H9 (cell line): ENCODE measurements around the gene MYH16. TPM values are rescaled to one million over a fixed set of nuclear protein-coding genes. Genes with fewer than 3 reads are reported as not detected.

Experiments
- DNase-seq: peaks from one replicate; pipeline ENCODE4 v3.0.0-alpha.2; 2017
- H2AFZ ChIP-seq: one replicate; pipeline ENCODE4 v1.6.1; 2013; ENCODE audit warnings: mild to moderate bottlenecking, low read length, control low read depth, moderate library complexity
- H2AK5ac ChIP-seq: 2 replicates; pipeline ENCODE4 v1.6.1; 2013; ENCODE audit warnings: low read length, control low read depth, mixed read lengths; ENCODE audit not compliant: insufficient read length
- H2BK120ac ChIP-seq: one replicate; pipeline ENCODE4 v1.6.1; 2013; ENCODE audit warnings: low read depth, mild to moderate bottlenecking, low read length, control low read depth, inconsistent platforms; ENCODE audit not compliant: poor library complexity, severe bottlenecking
- H2BK12ac ChIP-seq: 2 replicates; pipeline ENCODE4 v1.6.1; 2013; ENCODE audit warnings: low read length, control low read depth, mixed read lengths, low read depth; ENCODE audit not compliant: insufficient read length
- H2BK15ac ChIP-seq: 2 replicates; pipeline ENCODE4 v1.6.1; 2013; ENCODE audit warnings: low read depth, low read length, control low read depth
- H2BK20ac ChIP-seq: one replicate; pipeline ENCODE4 v1.6.1; 2013; ENCODE audit warnings: low read depth, mild to moderate bottlenecking, low read length, control low read depth, inconsistent platforms; ENCODE audit not compliant: poor library complexity, severe bottlenecking
- H2BK5ac ChIP-seq: 2 replicates; pipeline ENCODE4 v1.6.1; 2013; ENCODE audit warnings: low read length, control low read depth, mixed read lengths; ENCODE audit not compliant: insufficient read length
- H3K14ac ChIP-seq: 2 replicates; pipeline ENCODE4 v1.6.1; 2013; ENCODE audit warnings: low read length, control low read depth; ENCODE audit not compliant: insufficient read depth
- H3K18ac ChIP-seq: 2 replicates; pipeline ENCODE4 v1.6.1; 2013; ENCODE audit warnings: low read depth, mild to moderate bottlenecking, mixed read lengths, low read length, control low read depth; ENCODE audit not compliant: insufficient read length
- H3K23ac ChIP-seq: 2 replicates; pipeline ENCODE4 v1.6.1; 2013; ENCODE audit warnings: low read length, control low read depth, mixed read lengths, low read depth; ENCODE audit not compliant: insufficient read length
- H3K23me2 ChIP-seq: 2 replicates; pipeline ENCODE4 v1.6.1; 2013; ENCODE audit warnings: low read depth, mild to moderate bottlenecking, mixed read lengths, low read length, control low read depth; ENCODE audit not compliant: insufficient read length, poor library complexity, severe bottlenecking
- H3K27ac ChIP-seq: 2 replicates; pipeline ENCODE4 v1.5.1; 2013; ENCODE audit warnings: low read length, control low read depth, mixed read lengths, low read depth; ENCODE audit not compliant: insufficient read length
- H3K27me3 ChIP-seq: 2 replicates; pipeline ENCODE4 v1.6.1; 2013; ENCODE audit warnings: low read length, control low read depth, inconsistent platforms; ENCODE audit not compliant: insufficient read depth
- H3K4ac ChIP-seq: 2 replicates; pipeline ENCODE4 v1.6.1; 2013; ENCODE audit warnings: low read depth, mild to moderate bottlenecking, control low read depth, inconsistent platforms, low read length, moderate library complexity
- H3K4me1 ChIP-seq: 2 replicates; pipeline ENCODE4 v1.6.1; 2013; ENCODE audit warnings: low read length, control low read depth, inconsistent platforms; ENCODE audit not compliant: insufficient read depth
- H3K4me2 ChIP-seq: 2 replicates; pipeline ENCODE4 v1.6.1; 2013; ENCODE audit warnings: low read length, control low read depth, mixed read lengths; ENCODE audit not compliant: insufficient read length, insufficient read depth
- H3K56ac ChIP-seq: 2 replicates; pipeline ENCODE4 v1.6.1; 2013; ENCODE audit warnings: low read depth, mild to moderate bottlenecking, mixed read lengths, low read length, control low read depth; ENCODE audit not compliant: insufficient read length
- H3K79me1 ChIP-seq: 2 replicates; pipeline ENCODE4 v1.6.1; 2013; ENCODE audit warnings: low read depth, mild to moderate bottlenecking, moderate library complexity, low read length, control low read depth, inconsistent platforms; ENCODE audit not compliant: insufficient read depth, poor library complexity, severe bottlenecking
- H3K79me2 ChIP-seq: 2 replicates; pipeline ENCODE4 v1.6.1; 2013; ENCODE audit warnings: low read length, control low read depth, inconsistent platforms; ENCODE audit not compliant: insufficient read depth
- H3K9ac ChIP-seq: 2 replicates; pipeline ENCODE4 v1.6.1; 2013; ENCODE audit warnings: low read length, control low read depth, mixed read lengths; ENCODE audit not compliant: insufficient read length; ENCODE audit errors: extremely low read depth
- H3K9me3 ChIP-seq: one replicate; pipeline ENCODE4 v1.6.1; 2013; ENCODE audit warnings: low read depth, low read length, inconsistent platforms; ENCODE audit not compliant: control insufficient read depth
- H3T11ph ChIP-seq: one replicate; pipeline ENCODE4 v1.6.1; 2013; ENCODE audit warnings: mild to moderate bottlenecking, low read length, control low read depth, inconsistent platforms
- H4K20me1 ChIP-seq: one replicate; pipeline ENCODE4 v1.6.1; 2013; ENCODE audit not compliant: control insufficient read depth, insufficient read length, insufficient read depth
- H4K5ac ChIP-seq: 2 replicates; pipeline ENCODE4 v1.6.1; 2013; ENCODE audit warnings: low read depth, mild to moderate bottlenecking, mixed read lengths, low read length, control low read depth; ENCODE audit not compliant: insufficient read length
- H4K8ac ChIP-seq: replicated peaks from 2 replicates; pipeline ENCODE4 v1.6.1; 2013; ENCODE audit warnings: low read length, control low read depth, mixed read lengths, low read depth; ENCODE audit not compliant: insufficient read length
- H4K91ac ChIP-seq: 2 replicates; pipeline ENCODE4 v1.6.1; 2013; ENCODE audit warnings: low read depth, mild to moderate bottlenecking, moderate library complexity, mixed read lengths, low read length, control low read depth; ENCODE audit not compliant: insufficient read length
- H3K27ac Mint-ChIP-seq, 3 experiments: 2 replicates in 2 of 3; 3 replicates in 1 of 3; pipeline ENCODE4 v1.8.0; 2020 to 2021; ENCODE audit warnings: mixed read lengths in 3 of 3, mild to moderate bottlenecking in 1 of 3, moderate library complexity in 1 of 3
- H3K27me3 Mint-ChIP-seq: 2 replicates; pipeline ENCODE4 v1.8.0; 2021; ENCODE audit warnings: low read depth, mild to moderate bottlenecking, moderate library complexity, mixed read lengths
- H3K36me3 Mint-ChIP-seq, 3 experiments: 2 replicates in 2 of 3; 3 replicates in 1 of 3; pipeline ENCODE4 v1.8.0; 2020 to 2021; ENCODE audit warnings: low read depth in 3 of 3, mixed read lengths in 3 of 3; ENCODE audit not compliant: insufficient read depth in 1 of 3
- H3K4me1 Mint-ChIP-seq, 2 experiments: 2 replicates each; pipeline ENCODE4 v1.8.0; 2020; ENCODE audit warnings: mixed read lengths in 2 of 2
- H3K4me3 Mint-ChIP-seq, 2 experiments: 2 replicates in 1 of 2; 3 replicates in 1 of 2; pipeline ENCODE4 v1.8.0; 2020 to 2021; ENCODE audit warnings: mild to moderate bottlenecking in 2 of 2, mixed read lengths in 2 of 2, moderate library complexity in 1 of 2
- H3K9me3 Mint-ChIP-seq, 2 experiments: 2 replicates in 1 of 2; 3 replicates in 1 of 2; pipeline ENCODE4 v1.8.0; 2020; ENCODE audit warnings: mild to moderate bottlenecking in 2 of 2, mixed read lengths in 2 of 2, moderate library complexity in 1 of 2
- WGBS: extraction: QIAGEN DNeasy Blood & Tissue Kit; methylation state at CpG from one replicate; pipeline ENCODE4 v1.1.7; 2013; ENCODE audit warnings: missing lambda C conversion rate, low lambda C conversion rate, mixed read lengths; ENCODE audit not compliant: insufficient read length; ENCODE audit errors: extremely low coverage; 5-methylcytosine and 5-hydroxymethylcytosine counted together
- total RNA-seq: library from RNA; stranded (reverse); gene quantifications from 2 replicates; pipeline ENCODE4 v1.2.1, GENCODE V29; 2021
- TF ChIP-seq, protein P1 (sequence below): fragments of 200-600 bp; sonication (generic); conservative IDR thresholded peaks from 3 replicates; pipeline ENCODE4 v1.8.0; 2021; ENCODE audit warnings: antibody characterized with exemption, mild to moderate bottlenecking

Gene MYH16
- total RNA-seq, 1 experiment from 2014 or later = not detected

DNA sequence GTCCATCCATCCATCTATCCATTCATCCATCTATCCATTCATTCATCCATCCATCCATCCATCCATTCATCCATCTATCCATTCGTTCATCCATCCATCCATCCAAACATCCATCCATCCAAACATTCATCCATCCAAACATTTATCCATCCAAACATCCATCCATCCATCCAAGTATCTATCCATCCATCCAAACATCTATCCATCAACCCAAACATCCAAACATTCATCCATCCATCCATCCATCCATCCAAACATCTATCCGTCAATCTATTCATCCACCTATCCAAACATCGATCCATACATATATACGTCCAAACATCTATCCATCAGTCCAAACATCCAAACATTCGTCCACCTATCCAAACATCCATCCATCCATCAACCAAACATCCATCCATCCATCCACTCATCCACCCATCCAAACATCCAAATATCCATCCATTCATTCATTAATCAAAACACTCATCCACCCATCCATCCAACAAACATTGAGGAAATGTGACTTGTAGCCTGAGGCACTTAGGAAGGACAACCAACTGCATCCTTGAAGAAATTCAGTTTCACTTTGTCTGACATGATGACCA lies 28.8 kb upstream of the MYH16 start:
- TF ChIP-seq, protein P1, sequence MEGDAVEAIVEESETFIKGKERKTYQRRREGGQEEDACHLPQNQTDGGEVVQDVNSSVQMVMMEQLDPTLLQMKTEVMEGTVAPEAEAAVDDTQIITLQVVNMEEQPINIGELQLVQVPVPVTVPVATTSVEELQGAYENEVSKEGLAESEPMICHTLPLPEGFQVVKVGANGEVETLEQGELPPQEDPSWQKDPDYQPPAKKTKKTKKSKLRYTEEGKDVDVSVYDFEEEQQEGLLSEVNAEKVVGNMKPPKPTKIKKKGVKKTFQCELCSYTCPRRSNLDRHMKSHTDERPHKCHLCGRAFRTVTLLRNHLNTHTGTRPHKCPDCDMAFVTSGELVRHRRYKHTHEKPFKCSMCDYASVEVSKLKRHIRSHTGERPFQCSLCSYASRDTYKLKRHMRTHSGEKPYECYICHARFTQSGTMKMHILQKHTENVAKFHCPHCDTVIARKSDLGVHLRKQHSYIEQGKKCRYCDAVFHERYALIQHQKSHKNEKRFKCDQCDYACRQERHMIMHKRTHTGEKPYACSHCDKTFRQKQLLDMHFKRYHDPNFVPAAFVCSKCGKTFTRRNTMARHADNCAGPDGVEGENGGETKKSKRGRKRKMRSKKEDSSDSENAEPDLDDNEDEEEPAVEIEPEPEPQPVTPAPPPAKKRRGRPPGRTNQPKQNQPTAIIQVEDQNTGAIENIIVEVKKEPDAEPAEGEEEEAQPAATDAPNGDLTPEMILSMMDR = no peak
- 100% methylated on average over 5 of the region's 5 CpGs for WGBS
- Histone ChIP-seq H3K4me2 (no peak overlapping the region), H3K79me1 (no peaks in the 10 kb centered on the region), H4K91ac (no peak overlapping the region), H4K8ac (no peak overlapping the region), H2AK5ac (no peak overlapping the region), H3K9me3 (no peaks in the 10 kb centered on the region), H2BK12ac (no peak overlapping the region), H2BK5ac (no peak overlapping the region), H4K5ac (no peak overlapping the region), H2BK120ac (no peak overlapping the region), H3K9ac (no peak overlapping the region), H3K14ac (no peak overlapping the region), H2BK20ac (no peak overlapping the region), H3K4ac (no peak overlapping the region), H3K23me2 (no peaks in the 10 kb centered on the region), H4K20me1 (no peaks in the 10 kb centered on the region), H3K56ac (no peak overlapping the region), H3K27me3 (no peaks in the 10 kb centered on the region), H3K4me1 (no peaks in the 10 kb centered on the region), H3T11ph (no peak overlapping the region), H3K18ac (no peak overlapping the region), H3K27ac (no peak overlapping the region), H3K23ac (no peak overlapping the region), H2BK15ac (no peak overlapping the region), H2AFZ (no peak overlapping the region), H3K79me2 (no peaks in the 10 kb centered on the region)
- no peaks in the 10 kb centered on the region for H3K4me1 Mint-ChIP-seq
- no peak overlapping the region for H3K4me3 Mint-ChIP-seq
- peaks cover 4% of the 10 kb centered on the region for H3K27me3 Mint-ChIP-seq
- no peak for DNase-seq
- H3K36me3 Mint-ChIP-seq = no peaks in the 10 kb centered on the region
- no peaks in the 10 kb centered on the region for H3K9me3 Mint-ChIP-seq
- H3K27ac Mint-ChIP-seq = no peak overlapping the region
